H1 (cell line): Measurements from ENCODE around the gene CCDC93. TPM values are rescaled to one million over a fixed set of nuclear protein-coding genes. Genes with fewer than 3 reads are reported as not detected.

Experiments
- EP300 ChIP-seq, 2 experiments: IDR thresholded peaks; 1 replicate in 1 of 2; 2 replicates in 1 of 2; pipeline ENCODE4 v1.6.1; 2011 to 2012; ENCODE audit warnings: low read depth in 2 of 2, low read length in 2 of 2, mild to moderate bottlenecking in 2 of 2, borderline replicate concordance in 1 of 2, inconsistent platforms in 1 of 2, moderate library complexity in 1 of 2
- HDAC2 ChIP-seq, 2 experiments: fragments of 300-600 bp in 1 of 2; sonication (generic) in 1 of 2; IDR thresholded peaks; 2 replicates each; pipeline ENCODE4 v1.6.1; 2011 to 2012; ENCODE audit warnings: low read depth in 2 of 2, low read length in 2 of 2, mild to moderate bottlenecking in 2 of 2, moderate library complexity in 2 of 2, borderline replicate concordance in 1 of 2, inconsistent platforms in 1 of 2
- KDM5A ChIP-seq: fragments of 200-600 bp; IDR thresholded peaks from 2 replicates; pipeline ENCODE4 v1.7.1; 2012; ENCODE audit warnings: mild to moderate bottlenecking, low read length, inconsistent platforms, mixed read lengths
- PHF8 ChIP-seq: fragments of 200-600 bp; sonication (generic); conservative IDR thresholded peaks from 2 replicates; pipeline ENCODE4 v1.7.1; 2012; ENCODE audit warnings: low read depth, mild to moderate bottlenecking, inconsistent platforms, low read length, moderate library complexity
- POU5F1 ChIP-seq: IDR thresholded peaks from 2 replicates; pipeline ENCODE4 v1.6.1; 2011; ENCODE audit warnings: low read depth, mild to moderate bottlenecking, low read length, moderate library complexity
- SAP30 ChIP-seq: fragments of 300-600 bp; sonication (generic); IDR thresholded peaks from 2 replicates; pipeline ENCODE4 v1.7.1; 2012; ENCODE audit warnings: low read length, moderate library complexity, mild to moderate bottlenecking, inconsistent platforms; ENCODE audit not compliant: insufficient read depth, insufficient replicate concordance
- SP4 ChIP-seq: IDR thresholded peaks from 2 replicates; pipeline ENCODE4 v1.6.1; 2012; ENCODE audit warnings: low read length, inconsistent platforms
- TAF7 ChIP-seq: optimal IDR thresholded peaks from 2 replicates; pipeline ENCODE3; 2011; ENCODE audit warnings: low read depth, mild to moderate bottlenecking, inconsistent platforms, low read length, moderate library complexity, borderline replicate concordance
- YY1 ChIP-seq: IDR thresholded peaks from 2 replicates; pipeline ENCODE4 v1.6.1; 2011; ENCODE audit warnings: low read depth, mild to moderate bottlenecking, low read length
- polyA plus RNA-seq, 7 experiments: library from polyadenylated mRNA; depleted of rRNA in 3 of 7; stranded (reverse) in 5 of 7; unstranded in 2 of 7; fragments of >200 nt in 5 of 7; fragments of 200-250 nt in 2 of 7; gene quantifications; 1 replicate in 5 of 7; 2 replicates in 1 of 7; 4 replicates in 1 of 7; pipeline versions ENCODE4 v1.2.1 to v1.2.3, GENCODE V29; 2011 to 2013; ENCODE audit warnings: missing spikeins in 2 of 7, mixed read lengths in 2 of 7
- total RNA-seq: library from RNA; stranded (reverse); fragmentation: NEBNext Ultra II Directional; extraction: Animal tissue kit (Norgen Biotek cat#: 25700); gene quantifications from 2 replicates; pipeline ENCODE4 v1.2.1, GENCODE V29; 2021

CCDC93 gene
- total and polyA plus RNA-seq, 2 of the 8 experiments (the other 6 are each of a cell fraction or from before 2014, with no cell fraction given), result 5.5 to 18.0 TPM

DNA sequence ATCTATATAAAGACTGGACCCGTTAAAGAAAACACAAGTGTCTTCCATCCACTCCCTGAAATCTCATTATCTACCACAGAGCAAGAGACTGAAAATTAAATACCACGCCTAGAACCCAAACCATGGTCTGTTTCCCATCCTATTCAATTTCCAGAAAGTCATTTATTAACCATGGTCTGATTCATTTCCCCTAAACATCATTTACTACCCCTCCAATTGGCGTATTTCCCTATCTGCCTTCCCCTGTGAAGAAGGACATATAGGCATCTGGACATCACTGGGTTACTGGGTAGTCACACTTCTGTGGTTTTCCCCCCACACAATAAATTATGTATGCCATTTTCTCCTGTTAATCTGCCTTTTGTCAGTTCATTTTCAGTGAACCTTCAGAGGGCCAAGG is 30.8 kb downstream of the CCDC93 start (continued):
- no peak for TF ChIP-seq HDAC2 (IDR thresholded peaks at IDR 0.05; ENCODE audit: borderline replicate concordance in 1 of 2, low read depth in 2 of 2, low read length in 2 of 2)
- no peak for TF ChIP-seq POU5F1
- no peak for TF ChIP-seq SP4
- TF ChIP-seq EP300 (IDR thresholded peaks at IDR 0.05; ENCODE audit: borderline replicate concordance in 1 of 2, low read depth in 2 of 2, low read length in 2 of 2), result no peak
- TF ChIP-seq SAP30, result no peak
- no peak for TF ChIP-seq TAF7
- no peak for TF ChIP-seq YY1
- TF ChIP-seq PHF8, result no peak
- TF ChIP-seq KDM5A, result no peak
